GM12878 (cell line): Measurements from ENCODE around the gene ANKRD23. TPM values are rescaled to one million over a fixed set of nuclear protein-coding genes. Genes with fewer than 3 reads are reported as not detected.

Experiments
- ATAC-seq: fragments of 200-7000 bp; cut with Tn5 transposase; 3 replicates; pipeline ENCODE4 v1.9.1; 2020; ENCODE audit warnings: mild to moderate bottlenecking, moderate library complexity
- BruUV-seq: library from RNA; stranded (reverse); fragments of 400-500 nt; replicated peaks from 2 replicates; lab custom pipeline; 2021; lab: Mats Ljungman, UMichigan
- CTCF ChIA-PET: fragments of 300-600 bp; sonication (Branson Sonifier 250); formaldehyde crosslinking; extraction: SDS; loops from one replicate; lab custom pipeline; 2021; ENCODE audit warnings: inconsistent platforms; lab: Yijun Ruan, JAX
- POLR2A ChIA-PET: fragments of 350-600 bp; formaldehyde crosslinking; extraction: SDS; loops from one replicate; lab custom pipeline; 2021; ENCODE audit warnings: inconsistent platforms; lab: Charles Lee
- RAD21 ChIA-PET: fragments of 300-600 bp; sonication (Branson Sonifier 250); formaldehyde crosslinking; loops from one replicate; lab custom pipeline; 2023; ENCODE audit warnings: antibody characterized with exemption; ENCODE audit not compliant: unreplicated experiment; lab: Charles Lee
- SMC1A ChIA-PET: fragments of 300-600 bp; sonication (Branson Sonifier 250); formaldehyde crosslinking; loops from one replicate; lab custom pipeline; 2023; ENCODE audit not compliant: unreplicated experiment, uncharacterized antibody; lab: Charles Lee
- DNase-seq: peaks from one replicate; pipeline ENCODE4 v3.0.0-alpha.2; 2011; ENCODE audit warnings: low read depth, low spot score
- FAIRE-seq: peaks from 3 replicates; lab custom pipeline; 2011; peaks lifted over from hg19 to GRCh38; lab: Jason Lieb, UNC
- H2AFZ ChIP-seq: 2 replicates; pipeline ENCODE4 v1.6.0; 2011; ENCODE audit warnings: low read depth, low read length, control low read depth; ENCODE audit not compliant: control insufficient read depth
- H3K27ac ChIP-seq: 2 replicates; pipeline ENCODE4 v1.5.1; 2011; ENCODE audit warnings: control low read depth; ENCODE audit not compliant: control insufficient read depth, insufficient read depth
- H3K27me3 ChIP-seq, 2 experiments: replicated peaks in 1 of 2; 2 replicates each; pipeline versions ENCODE4 v1.6.0 to v1.6.1; 2011; ENCODE audit warnings: low read length in 1 of 2; ENCODE audit not compliant: control insufficient read depth in 2 of 2, insufficient read depth in 2 of 2
- H3K36me3 ChIP-seq, 2 experiments: 2 replicates each; pipeline ENCODE4 v1.5.1; 2011; ENCODE audit warnings: low read length in 1 of 2; ENCODE audit not compliant: control insufficient read depth in 2 of 2, insufficient read depth in 2 of 2
- H3K4me1 ChIP-seq: 2 replicates; pipeline ENCODE4 v1.6.1; 2011; ENCODE audit warnings: mild to moderate bottlenecking, low read length, moderate library complexity, mixed read lengths; ENCODE audit not compliant: control insufficient read depth, insufficient read depth
- H3K4me2 ChIP-seq: 2 replicates; pipeline ENCODE4 v1.6.0; 2011; ENCODE audit warnings: control low read depth; ENCODE audit not compliant: control insufficient read depth, insufficient read depth
- H3K4me3 ChIP-seq: fragments of 200-600 bp; sonication (generic); 2 replicates; pipeline ENCODE4 v1.5.1; 2016
- H3K79me2 ChIP-seq: 2 replicates; pipeline ENCODE4 v1.6.0; 2011; ENCODE audit warnings: low read length; ENCODE audit not compliant: control insufficient read depth, insufficient read depth
- H3K9ac ChIP-seq: 2 replicates; pipeline ENCODE4 v1.8.0; 2011; ENCODE audit warnings: low read length, control low read depth, mixed read lengths; ENCODE audit not compliant: control insufficient read depth, insufficient read depth
- H3K9me3 ChIP-seq: replicated peaks from 3 replicates; pipeline ENCODE4 v1.5.1; 2011; ENCODE audit warnings: mild to moderate bottlenecking, low read length; ENCODE audit not compliant: control insufficient read depth, insufficient read depth
- H4K20me1 ChIP-seq: 2 replicates; pipeline ENCODE4 v1.6.0; 2011; ENCODE audit not compliant: control insufficient read depth, insufficient read depth
- ASH2L ChIP-seq: fragments of 300-600, 200-600 bp; sonication (generic); IDR thresholded peaks from 2 replicates; pipeline ENCODE4 v1.6.1; 2017; ENCODE audit warnings: low read depth, mild to moderate bottlenecking, borderline replicate concordance
- HDAC2 ChIP-seq: fragments of 200-600 bp; sonication (generic); IDR thresholded peaks from 2 replicates; pipeline ENCODE4 v1.6.1; 2017
- IKZF2 ChIP-seq, 2 experiments: fragments of 450-650 bp; IDR thresholded peaks; 2 replicates each; pipeline ENCODE4 v1.6.1; 2017; ENCODE audit warnings: mild to moderate bottlenecking in 2 of 2, moderate library complexity in 2 of 2
- LARP7 ChIP-seq: fragments of 450-650 bp; IDR thresholded peaks from 2 replicates; pipeline ENCODE4 v1.6.1; 2017; ENCODE audit warnings: mild to moderate bottlenecking
- NBN ChIP-seq: fragments of 450-650 bp; IDR thresholded peaks from 2 replicates; pipeline ENCODE4 v1.6.1; 2016
- PML ChIP-seq: IDR thresholded peaks from 2 replicates; pipeline ENCODE4 v1.6.1; 2012; ENCODE audit warnings: low read length, inconsistent platforms
- POLR2AphosphoS5 ChIP-seq: IDR thresholded peaks from 2 replicates; pipeline ENCODE4 v1.6.1; 2011; ENCODE audit warnings: mild to moderate bottlenecking, low read length, inconsistent platforms
- SMAD1 ChIP-seq: fragments of 450-650 bp; IDR thresholded peaks from 2 replicates; pipeline ENCODE4 v1.6.1; 2018; ENCODE audit warnings: mild to moderate bottlenecking, low read depth; ENCODE audit not compliant: partially characterized antibody
- ZNF274 ChIP-seq: IDR thresholded peaks from one replicate; pipeline ENCODE4 v1.8.0; 2011; ENCODE audit not compliant: insufficient read length, insufficient read depth
- WGBS: methylation state at CpG from one replicate; pipeline ENCODE4 v1.1.6; 2016; ENCODE audit warnings: low lambda C conversion rate; ENCODE audit not compliant: insufficient replicate concordance, insufficient coverage; ENCODE audit errors: missing lambda C conversion rate; 5-methylcytosine and 5-hydroxymethylcytosine counted together
- in situ Hi-C: fragments of 300-500 bp; cut with MboI; formaldehyde crosslinking; loops from 9 replicates; pipeline ENCODE4 v1.14.3; 2018; ENCODE audit warnings: mixed read lengths
- intact Hi-C: fragments of 100-400 bp; cut with micrococcal nuclease; formaldehyde crosslinking; loops from one replicate; pipeline ENCODE4 v1.14.2; 2022; ENCODE audit not compliant: unreplicated experiment
- polyA plus RNA-seq, 11 experiments: library from polyadenylated mRNA; depleted of rRNA in 4 of 11; unstranded in 6 of 11; stranded (reverse) in 5 of 11; fragments of >200 nt; fragmentation: Nextera tagmentation in 4 of 11; fragmentation: Illumina TruSeq in 1 of 11; extraction: Ambion mirVana in 4 of 11; extraction: Trizol in 1 of 11; gene quantifications; 1 replicate in 1 of 11; 2 replicates in 10 of 11; pipeline versions ENCODE4 v1.2.1 to v1.2.3, GENCODE V29; 2011 to 2016; ENCODE audit warnings: inconsistent platforms in 2 of 11, missing spikeins in 2 of 11, low read depth in 1 of 11
- total RNA-seq, 4 experiments: library from RNA; depleted of rRNA in 3 of 4; stranded (reverse); fragments of >200 nt in 3 of 4; fragmentation: Illumina TruSeq in 1 of 4; extraction: Trizol in 1 of 4; gene quantifications; 2 replicates each; pipeline versions ENCODE4 v1.2.1 to v1.2.3, GENCODE V29; 2013 to 2021
- TF ChIP-seq, protein P1 (sequence below): fragments of 450-650 bp; IDR thresholded peaks from 2 replicates; pipeline ENCODE4 v1.6.1; 2017; ENCODE audit warnings: mild to moderate bottlenecking, moderate library complexity
- TF ChIP-seq, protein P2 (sequence below): IDR thresholded peaks from 2 replicates; pipeline ENCODE4 v1.6.1; 2012; ENCODE audit warnings: low read depth, low read length, improper control_type of control experiment
- TF ChIP-seq, protein P3 (sequence below): IDR thresholded peaks from 2 replicates; pipeline ENCODE4 v1.6.1; 2011; ENCODE audit warnings: borderline replicate concordance, low read depth, mild to moderate bottlenecking, moderate library complexity, low read length; ENCODE audit not compliant: insufficient read depth, poor library complexity, severe bottlenecking
- TF ChIP-seq, protein P4 (sequence below): fragments of 450-650 bp; IDR thresholded peaks from 2 replicates; pipeline ENCODE4 v1.6.1; 2017; ENCODE audit warnings: mild to moderate bottlenecking
- TF ChIP-seq, protein P5 (sequence below): IDR thresholded peaks from 2 replicates; pipeline ENCODE4 v1.6.1; 2011; ENCODE audit warnings: low read depth, low read length, improper control_type of control experiment, borderline replicate concordance

Gene ANKRD23
- total and polyA plus RNA-seq, 10 of the 15 experiments (the other 5 are each of a cell fraction or from before 2014, with no cell fraction given): 0.34 to 5.3 (median 2.7) TPM

DNA sequence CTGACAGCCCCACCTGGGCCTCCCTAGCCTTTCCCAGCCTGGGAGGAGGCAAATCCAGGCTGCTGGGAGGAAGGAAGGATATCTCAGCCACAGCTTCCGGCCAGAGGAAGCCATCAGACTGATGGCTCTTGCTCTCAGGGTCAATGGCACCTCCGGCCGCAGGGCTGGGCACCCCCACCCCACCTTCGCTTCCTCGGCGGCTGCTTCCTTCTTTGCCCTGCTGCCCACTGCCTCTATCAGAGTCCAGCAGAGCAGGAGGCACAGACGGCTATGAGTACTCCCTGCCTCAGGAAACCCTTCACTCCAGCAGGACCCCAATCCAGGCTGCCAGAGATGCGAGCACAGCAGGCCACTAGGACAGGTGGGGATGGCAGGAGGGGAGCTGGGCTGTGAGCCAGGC is 22.8 kb upstream of the ANKRD23 start:
- Histone ChIP-seq H2AFZ (no peak overlapping the region), H3K9me3 (no peaks in the 10 kb centered on the region), H3K4me2 (peak overlapping the region; percentile 90), H4K20me1 (no peaks in the 10 kb centered on the region), H3K9ac (no peak overlapping the region), H3K27me3 (no peaks in the 10 kb centered on the region; a peak in 1 of 4 replicates), H3K79me2 (peaks cover 38% of the 10 kb centered on the region), H3K4me1 (peaks cover 14% of the 10 kb centered on the region), H3K36me3 (peaks cover 11 to 23% of the 10 kb centered on the region in 2 experiments; a peak in 3 of 4 replicates), H3K27ac (peak overlapping the region; percentile 24; the same call in 1 of the 2 replicates), H3K4me3 (peak overlapping the region; percentile 95; the same call in 1 of the 2 replicates)
- RAD21 ChIA-PET: interaction anchor here (1.0 to 3.0 kb wide), 3 partner anchors 8 to 84 kb away, joined by 3 to 39 read pairs (median 12); partner anchors contain the start of gene ANKRD39
- in situ Hi-C loops: no loop called here
- no TSS peak for BruUV-seq
- POLR2A ChIA-PET: interaction anchor here (3.6 kb wide), 1 partner anchor 9 kb away, joined by 30 read pairs; the partner anchor contains the start of gene ANKRD39
- ATAC-seq: no peak
- DNase-seq: no peak
- SMC1A ChIA-PET: interaction anchor here (2.6 kb wide), 1 partner anchor 9 kb away, joined by 13 read pairs; the partner anchor contains the start of gene ANKRD39
- WGBS: 98% methylated on average over 8 of the region's 8 CpGs
- no peak for FAIRE-seq
- CTCF ChIA-PET: interaction anchor here (1.0 kb wide), 1 partner anchor 9 kb away, joined by 5 read pairs; the partner anchor contains the start of gene ANKRD39
- intact Hi-C loops: loop anchor here (5.0 kb wide), 1 partner anchor 229 kb away; the partner anchor contains the start of gene KANSL3
- TF ChIP-seq SMAD1 (no peak), IKZF2 (IDR thresholded peaks at IDR 0.05) (no peak), ZNF274 (no peak), NBN (no peak), LARP7 (no peak), HDAC2 (no peak), POLR2AphosphoS5 (no peak), ASH2L (no peak), PML (no peak)
- TF ChIP-seq, protein P1, sequence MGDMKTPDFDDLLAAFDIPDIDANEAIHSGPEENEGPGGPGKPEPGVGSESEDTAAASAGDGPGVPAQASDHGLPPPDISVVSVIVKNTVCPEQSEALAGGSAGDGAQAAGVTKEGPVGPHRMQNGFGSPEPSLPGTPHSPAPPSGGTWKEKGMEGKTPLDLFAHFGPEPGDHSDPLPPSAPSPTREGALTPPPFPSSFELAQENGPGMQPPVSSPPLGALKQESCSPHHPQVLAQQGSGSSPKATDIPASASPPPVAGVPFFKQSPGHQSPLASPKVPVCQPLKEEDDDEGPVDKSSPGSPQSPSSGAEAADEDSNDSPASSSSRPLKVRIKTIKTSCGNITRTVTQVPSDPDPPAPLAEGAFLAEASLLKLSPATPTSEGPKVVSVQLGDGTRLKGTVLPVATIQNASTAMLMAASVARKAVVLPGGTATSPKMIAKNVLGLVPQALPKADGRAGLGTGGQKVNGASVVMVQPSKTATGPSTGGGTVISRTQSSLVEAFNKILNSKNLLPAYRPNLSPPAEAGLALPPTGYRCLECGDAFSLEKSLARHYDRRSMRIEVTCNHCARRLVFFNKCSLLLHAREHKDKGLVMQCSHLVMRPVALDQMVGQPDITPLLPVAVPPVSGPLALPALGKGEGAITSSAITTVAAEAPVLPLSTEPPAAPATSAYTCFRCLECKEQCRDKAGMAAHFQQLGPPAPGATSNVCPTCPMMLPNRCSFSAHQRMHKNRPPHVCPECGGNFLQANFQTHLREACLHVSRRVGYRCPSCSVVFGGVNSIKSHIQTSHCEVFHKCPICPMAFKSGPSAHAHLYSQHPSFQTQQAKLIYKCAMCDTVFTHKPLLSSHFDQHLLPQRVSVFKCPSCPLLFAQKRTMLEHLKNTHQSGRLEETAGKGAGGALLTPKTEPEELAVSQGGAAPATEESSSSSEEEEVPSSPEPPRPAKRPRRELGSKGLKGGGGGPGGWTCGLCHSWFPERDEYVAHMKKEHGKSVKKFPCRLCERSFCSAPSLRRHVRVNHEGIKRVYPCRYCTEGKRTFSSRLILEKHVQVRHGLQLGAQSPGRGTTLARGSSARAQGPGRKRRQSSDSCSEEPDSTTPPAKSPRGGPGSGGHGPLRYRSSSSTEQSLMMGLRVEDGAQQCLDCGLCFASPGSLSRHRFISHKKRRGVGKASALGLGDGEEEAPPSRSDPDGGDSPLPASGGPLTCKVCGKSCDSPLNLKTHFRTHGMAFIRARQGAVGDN: no peak
- TF ChIP-seq, protein P2, sequence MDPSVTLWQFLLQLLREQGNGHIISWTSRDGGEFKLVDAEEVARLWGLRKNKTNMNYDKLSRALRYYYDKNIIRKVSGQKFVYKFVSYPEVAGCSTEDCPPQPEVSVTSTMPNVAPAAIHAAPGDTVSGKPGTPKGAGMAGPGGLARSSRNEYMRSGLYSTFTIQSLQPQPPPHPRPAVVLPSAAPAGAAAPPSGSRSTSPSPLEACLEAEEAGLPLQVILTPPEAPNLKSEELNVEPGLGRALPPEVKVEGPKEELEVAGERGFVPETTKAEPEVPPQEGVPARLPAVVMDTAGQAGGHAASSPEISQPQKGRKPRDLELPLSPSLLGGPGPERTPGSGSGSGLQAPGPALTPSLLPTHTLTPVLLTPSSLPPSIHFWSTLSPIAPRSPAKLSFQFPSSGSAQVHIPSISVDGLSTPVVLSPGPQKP: no peak
- TF ChIP-seq, protein P3, sequence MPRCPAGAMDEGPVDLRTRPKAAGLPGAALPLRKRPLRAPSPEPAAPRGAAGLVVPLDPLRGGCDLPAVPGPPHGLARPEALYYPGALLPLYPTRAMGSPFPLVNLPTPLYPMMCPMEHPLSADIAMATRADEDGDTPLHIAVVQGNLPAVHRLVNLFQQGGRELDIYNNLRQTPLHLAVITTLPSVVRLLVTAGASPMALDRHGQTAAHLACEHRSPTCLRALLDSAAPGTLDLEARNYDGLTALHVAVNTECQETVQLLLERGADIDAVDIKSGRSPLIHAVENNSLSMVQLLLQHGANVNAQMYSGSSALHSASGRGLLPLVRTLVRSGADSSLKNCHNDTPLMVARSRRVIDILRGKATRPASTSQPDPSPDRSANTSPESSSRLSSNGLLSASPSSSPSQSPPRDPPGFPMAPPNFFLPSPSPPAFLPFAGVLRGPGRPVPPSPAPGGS: no peak
- TF ChIP-seq, protein P4, sequence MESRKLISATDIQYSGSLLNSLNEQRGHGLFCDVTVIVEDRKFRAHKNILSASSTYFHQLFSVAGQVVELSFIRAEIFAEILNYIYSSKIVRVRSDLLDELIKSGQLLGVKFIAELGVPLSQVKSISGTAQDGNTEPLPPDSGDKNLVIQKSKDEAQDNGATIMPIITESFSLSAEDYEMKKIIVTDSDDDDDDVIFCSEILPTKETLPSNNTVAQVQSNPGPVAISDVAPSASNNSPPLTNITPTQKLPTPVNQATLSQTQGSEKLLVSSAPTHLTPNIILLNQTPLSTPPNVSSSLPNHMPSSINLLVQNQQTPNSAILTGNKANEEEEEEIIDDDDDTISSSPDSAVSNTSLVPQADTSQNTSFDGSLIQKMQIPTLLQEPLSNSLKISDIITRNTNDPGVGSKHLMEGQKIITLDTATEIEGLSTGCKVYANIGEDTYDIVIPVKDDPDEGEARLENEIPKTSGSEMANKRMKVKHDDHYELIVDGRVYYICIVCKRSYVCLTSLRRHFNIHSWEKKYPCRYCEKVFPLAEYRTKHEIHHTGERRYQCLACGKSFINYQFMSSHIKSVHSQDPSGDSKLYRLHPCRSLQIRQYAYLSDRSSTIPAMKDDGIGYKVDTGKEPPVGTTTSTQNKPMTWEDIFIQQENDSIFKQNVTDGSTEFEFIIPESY: no peak
- TF ChIP-seq, protein P5, sequence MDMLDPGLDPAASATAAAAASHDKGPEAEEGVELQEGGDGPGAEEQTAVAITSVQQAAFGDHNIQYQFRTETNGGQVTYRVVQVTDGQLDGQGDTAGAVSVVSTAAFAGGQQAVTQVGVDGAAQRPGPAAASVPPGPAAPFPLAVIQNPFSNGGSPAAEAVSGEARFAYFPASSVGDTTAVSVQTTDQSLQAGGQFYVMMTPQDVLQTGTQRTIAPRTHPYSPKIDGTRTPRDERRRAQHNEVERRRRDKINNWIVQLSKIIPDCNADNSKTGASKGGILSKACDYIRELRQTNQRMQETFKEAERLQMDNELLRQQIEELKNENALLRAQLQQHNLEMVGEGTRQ: no peak
